K562 (cell line): Measurements from ENCODE around the gene TRMT2A. TPM values are rescaled to one million over a fixed set of nuclear protein-coding genes. Genes with fewer than 3 reads are reported as not detected.

Experiments used
- CHD2 ChIP-seq: IDR thresholded peaks from 2 replicates; pipeline ENCODE4 v1.6.1; 2011; ENCODE audit warnings: low read depth, low read length
- ESRRB ChIP-seq: fragments of 250-450 bp; sonication (Bioruptor Pico); IDR thresholded peaks from 2 replicates; pipeline ENCODE4 v1.5.0; 2020; ENCODE audit warnings: mild to moderate bottlenecking, moderate library complexity, borderline replicate concordance
- GTF2E2 ChIP-seq: fragments of 200-800 bp; sonication (Bioruptor generic); IDR thresholded peaks from 2 replicates; pipeline ENCODE4 v1.6.1; 2016; ENCODE audit warnings: missing genetic modification characterization, missing compliant biosample characterization
- HDAC8 ChIP-seq: fragments of 450-650 bp; IDR thresholded peaks from 2 replicates; pipeline ENCODE4 v1.6.1; 2016; ENCODE audit warnings: mild to moderate bottlenecking, missing genetic modification characterization, moderate library complexity, missing compliant biosample characterization
- JUN ChIP-seq, 2 experiments: sonication (generic) in 1 of 2; formaldehyde crosslinking in 1 of 2; IDR thresholded peaks; 2 replicates each; pipeline versions ENCODE4 v1.6.1 to v1.8.0; 2012 to 2022; ENCODE audit warnings: borderline replicate concordance in 2 of 2, mild to moderate bottlenecking in 2 of 2, improper control_type of control experiment in 1 of 2, low read depth in 1 of 2, low read length in 1 of 2, missing genetic modification reagents in 1 of 2
- KLF1 ChIP-seq: fragments of 450-650 bp; IDR thresholded peaks from 2 replicates; pipeline ENCODE4 v1.6.1; 2016; ENCODE audit warnings: missing genetic modification characterization, missing compliant biosample characterization
- MXD1 ChIP-seq: fragments of 250-450 bp; sonication (Bioruptor Pico); IDR thresholded peaks from 2 replicates; pipeline ENCODE4 v1.8.0; 2021; ENCODE audit warnings: borderline replicate concordance, mild to moderate bottlenecking, moderate library complexity; ENCODE audit not compliant: poor library complexity, severe bottlenecking
- NFXL1 ChIP-seq: fragments of 450-650 bp; formaldehyde crosslinking; IDR thresholded peaks from 2 replicates; pipeline ENCODE4 v1.4.0; 2021; ENCODE audit warnings: mild to moderate bottlenecking
- PHTF2 ChIP-seq: fragments of 250-450 bp; sonication (Bioruptor Pico); IDR thresholded peaks from 2 replicates; pipeline ENCODE4 v1.5.0; 2021; ENCODE audit warnings: mild to moderate bottlenecking
- POLR2AphosphoS5 ChIP-seq: IDR thresholded peaks from 2 replicates; pipeline ENCODE4 v1.6.1; 2011; ENCODE audit warnings: mild to moderate bottlenecking, low read depth, low read length, moderate library complexity; ENCODE audit not compliant: control insufficient read depth, insufficient read depth
- RNF219 ChIP-seq: fragments of 250-450 bp; sonication (Bioruptor Pico); IDR thresholded peaks from 2 replicates; pipeline ENCODE4 v1.5.0; 2022; ENCODE audit warnings: mild to moderate bottlenecking
- SMAD2 ChIP-seq: fragments of 150-350 bp; IDR thresholded peaks from 2 replicates; pipeline ENCODE4 v1.6.1; 2014; ENCODE audit warnings: low read depth, mild to moderate bottlenecking, low read length
- SMARCC2 ChIP-seq: fragments of 450-650 bp; IDR thresholded peaks from 2 replicates; pipeline ENCODE4 v1.6.1; 2017; ENCODE audit warnings: antibody characterized with exemption, moderate library complexity, mild to moderate bottlenecking, low read depth
- STAT5B ChIP-seq: fragments of 250-450 bp; sonication (Bioruptor Pico); IDR thresholded peaks from 2 replicates; pipeline ENCODE4 v1.8.0; 2021; ENCODE audit warnings: mild to moderate bottlenecking, inconsistent platforms
- TAF1 ChIP-seq: IDR thresholded peaks from 2 replicates; pipeline ENCODE4 v1.6.1; 2011; ENCODE audit warnings: mild to moderate bottlenecking, low read length, moderate library complexity; ENCODE audit not compliant: insufficient read depth, control insufficient read depth, severe bottlenecking; ENCODE audit errors: extremely low read depth
- TEAD2 ChIP-seq: fragments of 450-650 bp; IDR thresholded peaks from 2 replicates; pipeline ENCODE4 v1.6.1; 2016; ENCODE audit warnings: missing genetic modification characterization, control low read depth, missing compliant biosample characterization
- U2AF1 ChIP-seq: fragments of 200-400 bp; formaldehyde crosslinking; optimal IDR thresholded peaks from 2 replicates; pipeline ENCODE3; 2017; ENCODE audit warnings: mild to moderate bottlenecking, low read depth, low read length, moderate library complexity
- U2AF2 ChIP-seq: fragments of 200-400 bp; formaldehyde crosslinking; optimal IDR thresholded peaks from 2 replicates; pipeline ENCODE3; 2017; ENCODE audit warnings: low read depth, mild to moderate bottlenecking, low read length
- VEZF1 ChIP-seq: fragments of 200-800 bp; sonication (Bioruptor generic); IDR thresholded peaks from 2 replicates; pipeline ENCODE4 v1.6.1; 2017; ENCODE audit warnings: missing genetic modification characterization, missing compliant biosample characterization
- ZFP36 ChIP-seq: fragments of 150-350 bp; IDR thresholded peaks from 2 replicates; pipeline ENCODE4 v1.6.1; 2018; ENCODE audit warnings: low read length, low read depth; ENCODE audit not compliant: partially characterized antibody
- ZNF239 ChIP-seq: fragments of 250-450 bp; sonication (Bioruptor Pico); IDR thresholded peaks from 2 replicates; pipeline ENCODE4 v1.4.0; 2020; ENCODE audit warnings: mild to moderate bottlenecking
- ZNF311 ChIP-seq: fragments of 250-450 bp; sonication (Bioruptor Pico); IDR thresholded peaks from 2 replicates; pipeline ENCODE4 v1.4.0; 2020; ENCODE audit warnings: mild to moderate bottlenecking, moderate library complexity
- ZNF431 ChIP-seq: sonication (generic); formaldehyde crosslinking; IDR thresholded peaks from 2 replicates; pipeline ENCODE4 v1.8.0; 2022; ENCODE audit warnings: mild to moderate bottlenecking, missing genetic modification reagents
- ZNF586 ChIP-seq: fragments of 450-650 bp; formaldehyde crosslinking; conservative IDR thresholded peaks from 2 replicates; pipeline ENCODE4 v1.4.0; 2020; ENCODE audit warnings: mild to moderate bottlenecking, moderate library complexity
- polyA plus RNA-seq, 8 experiments: library from polyadenylated mRNA; depleted of rRNA in 4 of 8; stranded (reverse) in 5 of 8; unstranded in 3 of 8; fragments of >200 nt; fragmentation: Nextera tagmentation in 2 of 8; fragmentation: Illumina TruSeq in 1 of 8; extraction: Ambion mirVana in 2 of 8; extraction: Trizol in 1 of 8; gene quantifications; 2 replicates each; pipeline versions ENCODE4 v1.2.1 to v1.2.3, GENCODE V29; 2011 to 2014; ENCODE audit warnings: inconsistent platforms in 1 of 8, missing spikeins in 1 of 8
- total RNA-seq, 7 experiments: library from RNA; depleted of rRNA in 6 of 7; stranded (reverse); fragments of >200 nt in 6 of 7; fragmentation: Illumina TruSeq in 2 of 7; extraction: Trizol in 2 of 7; gene quantifications; 2 replicates each; pipeline versions ENCODE4 v1.2.1 to v1.2.3, GENCODE V29; 2011 to 2021; ENCODE audit warnings: low replicate concordance in 1 of 7

Gene TRMT2A
- total and polyA plus RNA-seq, 9 of the 15 experiments (the other 6 are each of a cell fraction or from before 2014, with no cell fraction given): 1.6 to 265 (median 140) TPM

GRCh38 chr22:20131859-20132685, 15.0 kb upstream of the TRMT2A start (continued):
- no peak for TF ChIP-seq TEAD2 (tag)
- no peak for TF ChIP-seq STAT5B (CRISPR knock-in tag)
- no peak for TF ChIP-seq MXD1 (CRISPR knock-in tag)
- TF ChIP-seq ZNF431: no peak
- no peak for TF ChIP-seq ZNF239 (CRISPR knock-in tag)
- TF ChIP-seq ZNF311 (CRISPR knock-in tag): no peak
- no peak for TF ChIP-seq RNF219 (CRISPR knock-in tag)
- no peak for TF ChIP-seq SMAD2
- TF ChIP-seq POLR2AphosphoS5: no peak
- no peak for TF ChIP-seq U2AF1
- TF ChIP-seq KLF1 (tag): peak; percentile 84
- no peak for TF ChIP-seq TAF1
- no peak for TF ChIP-seq ESRRB (CRISPR knock-in tag)
- TF ChIP-seq CHD2: no peak
- TF ChIP-seq GTF2E2 (tag): no peak
- TF ChIP-seq ZNF586 (CRISPR knock-in tag): no peak
- TF ChIP-seq ZFP36: no peak
- TF ChIP-seq HDAC8 (tag): 0 out of 2 replicates have a peak, but pooled peaks have one; percentile 77
- no peak for TF ChIP-seq NFXL1
- TF ChIP-seq VEZF1 (CRISPR knock-in tag): no peak
- no peak for TF ChIP-seq PHTF2
- TF ChIP-seq JUN (IDR thresholded peaks at IDR 0.05; ENCODE audit: borderline replicate concordance, low read depth, low read length): no peak
- TF ChIP-seq JUN (CRISPR knock-in tag; IDR thresholded peaks at IDR 0.05; ENCODE audit: borderline replicate concordance): no peak
- no peak for TF ChIP-seq U2AF2
- no peak for TF ChIP-seq SMARCC2
